Measurements from ENCODE around the gene CYP2A7.
A peak's percentile ranks its signal among the peaks of the same experiment; 100 is the strongest.
"Not testable (repeated sequence)": the region's sequence is repeated elsewhere in the genome, so short reads cannot be mapped to it uniquely, and the experiment has no call there.

CYP2A7 gene

GRCh38 chr19:40826699-40827385 lies 55.2 kb downstream of the CYP2A7 start:
- peak in 1 of 2 experiments; percentile 52 for DNase-seq (ENCODE audit: low read depth in 1 of 2, low spot score in 1 of 2)
- not testable (repeated sequence) for H3K4me3 ChIP-seq (replicated peaks; ENCODE audit: insufficient read depth, low read length); H3K27me3 ChIP-seq (ENCODE audit: insufficient read depth, poor library complexity, severe bottlenecking)
- peak overlapping the region; percentile 60 for H3K27ac ChIP-seq (replicated peaks)
- peak; percentile 58; the same call in 1 of the 2 replicates for TF ChIP-seq POLR2AphosphoS5 (IDR thresholded peaks at IDR 0.05; ENCODE audit: low read depth)

DNA sequence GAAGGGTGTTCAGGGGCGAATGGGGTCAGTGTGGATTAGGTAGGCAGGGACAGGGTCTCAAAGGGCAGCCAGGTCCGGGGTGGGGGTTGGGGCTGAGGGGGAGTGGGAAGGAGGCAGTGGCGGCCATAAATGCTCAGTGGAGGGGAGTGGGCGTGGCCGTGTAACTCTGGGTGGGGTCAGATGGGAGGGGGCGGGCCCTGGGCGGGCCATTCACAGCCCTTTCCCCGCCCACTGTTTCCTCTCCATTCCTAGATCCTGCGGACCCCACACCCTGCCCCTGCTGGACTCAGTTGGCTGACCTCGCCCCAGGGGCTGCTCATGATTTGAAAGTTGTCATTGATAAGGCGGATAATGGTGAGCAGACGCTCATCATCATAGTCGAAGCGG lies 55.7 kb downstream of the CYP2A7 start:
- H3K27me3 ChIP-seq (ENCODE audit: insufficient read depth, poor library complexity, severe bottlenecking); DNase-seq (ENCODE audit: low read depth in 1 of 2, low spot score in 1 of 2); H3K4me3 ChIP-seq (replicated peaks; ENCODE audit: insufficient read depth, low read length): not testable (repeated sequence)
- 0 out of 2 replicates have a peak overlapping the region, but pooled peaks have one; percentile 35 for H3K27ac ChIP-seq (replicated peaks)

- H3K4me3 ChIP-seq (replicated peaks; ENCODE audit: insufficient read depth, low read length); H3K27me3 ChIP-seq (ENCODE audit: insufficient read depth, poor library complexity, severe bottlenecking); H3K27ac ChIP-seq (replicated peaks); DNase-seq (ENCODE audit: low read depth in 1 of 2, low spot score in 1 of 2): not testable (repeated sequence)
Measured at GRCh38 chr19:40825460-40826095, 56.5 kb downstream of the CYP2A7 start.

Data from HL-60 (cell line).